HepG2 (cell line): ENCODE data around the gene ASH1L. TPM values are rescaled to one million over a fixed set of nuclear protein-coding genes. Genes with fewer than 3 reads are reported as not detected.

Source experiments
- AGO2 ChIP-seq: fragments of 200-400 bp; formaldehyde crosslinking; optimal IDR thresholded peaks from 2 replicates; pipeline ENCODE3; 2017; ENCODE audit warnings: mild to moderate bottlenecking, low read depth, low read length, moderate library complexity
- CBX5 ChIP-seq: sonication (generic); formaldehyde crosslinking; IDR thresholded peaks from 2 replicates; pipeline ENCODE4 v1.4.0; 2020; ENCODE audit warnings: missing genetic modification reagents, borderline replicate concordance
- CEBPG ChIP-seq: IDR thresholded peaks from 2 replicates; pipeline ENCODE4 v1.6.1; 2016
- DR1 ChIP-seq: sonication (generic); formaldehyde crosslinking; IDR thresholded peaks from 2 replicates; pipeline ENCODE4 v1.8.0; 2021; ENCODE audit warnings: mild to moderate bottlenecking, missing genetic modification reagents, inconsistent platforms
- FOSL2 ChIP-seq: sonication (generic); formaldehyde crosslinking; IDR thresholded peaks from 2 replicates; pipeline ENCODE4 v1.4.0; 2020; ENCODE audit warnings: missing genetic modification reagents
- HMG20A ChIP-seq: IDR thresholded peaks from 2 replicates; pipeline ENCODE4 v1.6.1; 2016; ENCODE audit warnings: borderline replicate concordance
- LCORL ChIP-seq, 2 experiments: fragments of 450-650 bp in 1 of 2; sonication (generic) in 1 of 2; formaldehyde crosslinking in 1 of 2; IDR thresholded peaks; 2 replicates each; pipeline versions ENCODE4 v1.5.0 to v1.6.1; 2017 to 2020; ENCODE audit warnings: antibody characterized with exemption in 1 of 2, missing genetic modification reagents in 1 of 2
- NFIB ChIP-seq: sonication (generic); formaldehyde crosslinking; IDR thresholded peaks from 2 replicates; pipeline ENCODE4 v1.9.0; 2021; ENCODE audit warnings: missing genetic modification reagents, mild to moderate bottlenecking, borderline replicate concordance
- PLRG1 ChIP-seq: fragments of 450-650 bp; conservative IDR thresholded peaks from 2 replicates; pipeline ENCODE4 v1.6.1; 2016
- RAD51 ChIP-seq: fragments of 450-650 bp; IDR thresholded peaks from 2 replicates; pipeline ENCODE4 v1.6.1; 2016; ENCODE audit warnings: borderline replicate concordance
- ZBTB2 ChIP-seq: sonication (generic); formaldehyde crosslinking; IDR thresholded peaks from 2 replicates; pipeline ENCODE4 v1.8.0; 2022; ENCODE audit warnings: low read depth, missing genetic modification reagents
- ZBTB38 ChIP-seq: sonication (generic); formaldehyde crosslinking; IDR thresholded peaks from 2 replicates; pipeline ENCODE4 v1.5.1; 2020; ENCODE audit warnings: mild to moderate bottlenecking, missing genetic modification reagents
- ZNF264 ChIP-seq: sonication (generic); formaldehyde crosslinking; IDR thresholded peaks from 2 replicates; pipeline ENCODE4 v1.4.0; 2020; ENCODE audit warnings: missing genetic modification reagents
- ZNF407 ChIP-seq: sonication (generic); formaldehyde crosslinking; IDR thresholded peaks from one replicate; pipeline ENCODE4 v1.5.1; 2020; ENCODE audit warnings: mild to moderate bottlenecking, missing genetic modification reagents; ENCODE audit errors: not compliant biosample characterization
- ZNF430 ChIP-seq: sonication (generic); formaldehyde crosslinking; IDR thresholded peaks from 2 replicates; pipeline ENCODE4 v1.9.0; 2021; ENCODE audit warnings: mild to moderate bottlenecking, missing genetic modification reagents
- polyA plus RNA-seq, 8 experiments: library from polyadenylated mRNA; depleted of rRNA in 3 of 8; stranded (reverse) in 7 of 8; unstranded in 1 of 8; fragments of >200 nt; fragmentation: Illumina TruSeq in 4 of 8; extraction: Trizol in 4 of 8; gene quantifications; 2 replicates each; pipeline versions ENCODE4 v1.2.1 to v1.2.3, GENCODE V29; 2011 to 2016; ENCODE audit warnings: low read depth in 4 of 8, missing spikeins in 1 of 8, mixed read lengths in 1 of 8; ENCODE audit not compliant: insufficient read depth in 1 of 8
- total RNA-seq, 5 experiments: library from RNA; depleted of rRNA; stranded (reverse); fragments of >200 nt; fragmentation: Illumina TruSeq; extraction: Trizol; gene quantifications; 2 replicates each; pipeline ENCODE4 v1.2.3, GENCODE V29; 2016; ENCODE audit warnings: low read depth in 1 of 5
- TF ChIP-seq, protein P1 (sequence below): sonication (generic); formaldehyde crosslinking; IDR thresholded peaks from 2 replicates; pipeline ENCODE4 v1.8.0; 2022; ENCODE audit warnings: missing genetic modification reagents, mild to moderate bottlenecking, moderate library complexity, borderline replicate concordance
- TF ChIP-seq, protein P2 (sequence below): sonication (generic); formaldehyde crosslinking; IDR thresholded peaks from 2 replicates; pipeline ENCODE4 v1.8.0; 2022; ENCODE audit warnings: mild to moderate bottlenecking, missing genetic modification reagents, moderate library complexity

ASH1L gene
- total and polyA plus RNA-seq, 2 of the 13 experiments (the other 11 are each of a cell fraction or from before 2014, with no cell fraction given), result 10.2 to 15.3 TPM

GRCh38 chr1:155300553-155301329 lies 261.9 kb downstream of the ASH1L start (continued):
- TF ChIP-seq ZNF407 (peak; percentile 77), NFIB (no peak), CBX5 (CRISPR knock-in tag) (peak; percentile 83; the same call in 1 of the 2 replicates), CEBPG (CRISPR knock-in tag) (peak; percentile 25; the same call in 1 of the 2 replicates), AGO2 (no peak), DR1 (CRISPR knock-in tag) (peak; percentile 92), ZBTB38 (peak; percentile 95), ZNF430 (peak; percentile 61; the same call in 1 of the 2 replicates), HMG20A (CRISPR knock-in tag) (peak; percentile 81; the same call in 1 of the 2 replicates), ZBTB2 (no peak), PLRG1 (no peak), RAD51 (no peak), LCORL (IDR thresholded peaks at IDR 0.05) (no peak), LCORL (CRISPR knock-in tag; IDR thresholded peaks at IDR 0.05) (peak; percentile 96), ZNF264 (CRISPR knock-in tag) (peak; percentile 95), FOSL2 (CRISPR knock-in tag) (peak; percentile 43)
- TF ChIP-seq, protein P1, sequence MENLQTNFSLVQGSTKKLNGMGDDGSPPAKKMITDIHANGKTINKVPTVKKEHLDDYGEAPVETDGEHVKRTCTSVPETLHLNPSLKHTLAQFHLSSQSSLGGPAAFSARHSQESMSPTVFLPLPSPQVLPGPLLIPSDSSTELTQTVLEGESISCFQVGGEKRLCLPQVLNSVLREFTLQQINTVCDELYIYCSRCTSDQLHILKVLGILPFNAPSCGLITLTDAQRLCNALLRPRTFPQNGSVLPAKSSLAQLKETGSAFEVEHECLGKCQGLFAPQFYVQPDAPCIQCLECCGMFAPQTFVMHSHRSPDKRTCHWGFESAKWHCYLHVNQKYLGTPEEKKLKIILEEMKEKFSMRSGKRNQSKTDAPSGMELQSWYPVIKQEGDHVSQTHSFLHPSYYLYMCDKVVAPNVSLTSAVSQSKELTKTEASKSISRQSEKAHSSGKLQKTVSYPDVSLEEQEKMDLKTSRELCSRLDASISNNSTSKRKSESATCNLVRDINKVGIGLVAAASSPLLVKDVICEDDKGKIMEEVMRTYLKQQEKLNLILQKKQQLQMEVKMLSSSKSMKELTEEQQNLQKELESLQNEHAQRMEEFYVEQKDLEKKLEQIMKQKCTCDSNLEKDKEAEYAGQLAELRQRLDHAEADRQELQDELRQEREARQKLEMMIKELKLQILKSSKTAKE, result peak; percentile 50; the same call in 1 of the 2 replicates
- TF ChIP-seq, protein P2, sequence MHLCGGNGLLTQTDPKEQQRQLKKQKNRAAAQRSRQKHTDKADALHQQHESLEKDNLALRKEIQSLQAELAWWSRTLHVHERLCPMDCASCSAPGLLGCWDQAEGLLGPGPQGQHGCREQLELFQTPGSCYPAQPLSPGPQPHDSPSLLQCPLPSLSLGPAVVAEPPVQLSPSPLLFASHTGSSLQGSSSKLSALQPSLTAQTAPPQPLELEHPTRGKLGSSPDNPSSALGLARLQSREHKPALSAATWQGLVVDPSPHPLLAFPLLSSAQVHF (CRISPR knock-in tag), result no peak
